HepG2 (cell line): ENCODE data around the gene SQSTM1. TPM values are rescaled to one million over a fixed set of nuclear protein-coding genes. Genes with fewer than 3 reads are reported as not detected.
A peak's percentile ranks its signal among the peaks of the same experiment; 100 is the strongest.

Experiments
- ATF2 ChIP-seq: sonication (generic); formaldehyde crosslinking; IDR thresholded peaks from 2 replicates; pipeline ENCODE4 v1.4.0; 2020; ENCODE audit warnings: missing genetic modification reagents
- ATF4 ChIP-seq, 2 experiments: fragments of 450-650 bp in 1 of 2; sonication (generic) in 1 of 2; formaldehyde crosslinking; IDR thresholded peaks; 2 replicates each; pipeline versions ENCODE4 v1.5.0 to v1.8.0; 2020 to 2022; ENCODE audit warnings: mild to moderate bottlenecking in 1 of 2, missing genetic modification reagents in 1 of 2
- CENPBD1 ChIP-seq: sonication (generic); formaldehyde crosslinking; IDR thresholded peaks from 2 replicates; pipeline ENCODE4 v1.8.0; 2022; ENCODE audit warnings: missing genetic modification reagents, low read depth, mild to moderate bottlenecking, borderline replicate concordance
- GABPB1 ChIP-seq: IDR thresholded peaks from 2 replicates; pipeline ENCODE4 v1.6.1; 2016; ENCODE audit warnings: mild to moderate bottlenecking, missing genetic modification reagents, moderate library complexity, missing compliant biosample characterization
- HBP1 ChIP-seq: IDR thresholded peaks from 2 replicates; pipeline ENCODE4 v1.6.1; 2016; ENCODE audit warnings: low read depth, control low read depth
- MLX ChIP-seq: IDR thresholded peaks from 2 replicates; pipeline ENCODE4 v1.6.1; 2016
- MTA1 ChIP-seq: sonication (generic); formaldehyde crosslinking; IDR thresholded peaks from 2 replicates; pipeline ENCODE4 v1.4.0; 2020; ENCODE audit warnings: missing genetic modification reagents, mild to moderate bottlenecking, borderline replicate concordance
- NCOA2 ChIP-seq: sonication (generic); formaldehyde crosslinking; IDR thresholded peaks from 2 replicates; pipeline ENCODE4 v1.8.0; 2022; ENCODE audit warnings: inconsistent platforms
- PBX2 ChIP-seq: IDR thresholded peaks from 2 replicates; pipeline ENCODE4 v1.6.1; 2016; ENCODE audit warnings: control low read depth
- PHF20 ChIP-seq: sonication (generic); formaldehyde crosslinking; IDR thresholded peaks from 2 replicates; pipeline ENCODE4 v1.5.0; 2020; ENCODE audit warnings: mild to moderate bottlenecking, missing genetic modification reagents
- POLR2G ChIP-seq: fragments of 200-400 bp; formaldehyde crosslinking; IDR thresholded peaks from 2 replicates; pipeline ENCODE4 v1.6.1; 2018; ENCODE audit warnings: mild to moderate bottlenecking, low read depth, low read length, moderate library complexity
- PPARG ChIP-seq: conservative IDR thresholded peaks from 2 replicates; pipeline ENCODE4 v1.6.1; 2016; ENCODE audit warnings: missing biosample characterization, missing genetic modification reagents
- ZNF18 ChIP-seq: sonication (generic); formaldehyde crosslinking; IDR thresholded peaks from 2 replicates; pipeline ENCODE4 v1.8.0; 2022; ENCODE audit warnings: mild to moderate bottlenecking, missing genetic modification reagents; ENCODE audit not compliant: insufficient replicate concordance
- ZNF256 ChIP-seq: sonication (generic); formaldehyde crosslinking; conservative IDR thresholded peaks from 2 replicates; pipeline ENCODE4 v1.4.0; 2020; ENCODE audit warnings: missing genetic modification reagents
- ZNF512B ChIP-seq: sonication (generic); formaldehyde crosslinking; IDR thresholded peaks from 2 replicates; pipeline ENCODE4 v1.5.1; 2020; ENCODE audit warnings: missing genetic modification reagents, mild to moderate bottlenecking, borderline replicate concordance
- ZNF557 ChIP-seq: sonication (generic); formaldehyde crosslinking; IDR thresholded peaks from 2 replicates; pipeline ENCODE4 v1.4.0; 2020; ENCODE audit warnings: missing genetic modification reagents
- ZNF569 ChIP-seq: sonication (generic); formaldehyde crosslinking; IDR thresholded peaks from 2 replicates; pipeline ENCODE4 v1.5.0; 2020; ENCODE audit warnings: mild to moderate bottlenecking, missing genetic modification reagents, moderate library complexity, borderline replicate concordance
- ZNF652 ChIP-seq: IDR thresholded peaks from 2 replicates; pipeline ENCODE4 v1.6.1; 2016; ENCODE audit warnings: low read depth, borderline replicate concordance
- polyA plus RNA-seq, 8 experiments: library from polyadenylated mRNA; depleted of rRNA in 3 of 8; stranded (reverse) in 7 of 8; unstranded in 1 of 8; fragments of >200 nt; fragmentation: Illumina TruSeq in 4 of 8; extraction: Trizol in 4 of 8; gene quantifications; 2 replicates each; pipeline versions ENCODE4 v1.2.1 to v1.2.3, GENCODE V29; 2011 to 2016; ENCODE audit warnings: low read depth in 4 of 8, missing spikeins in 1 of 8, mixed read lengths in 1 of 8; ENCODE audit not compliant: insufficient read depth in 1 of 8
- total RNA-seq, 5 experiments: library from RNA; depleted of rRNA; stranded (reverse); fragments of >200 nt; fragmentation: Illumina TruSeq; extraction: Trizol; gene quantifications; 2 replicates each; pipeline ENCODE4 v1.2.3, GENCODE V29; 2016; ENCODE audit warnings: low read depth in 1 of 5

The SQSTM1 gene
- total and polyA plus RNA-seq, 2 of the 13 experiments (the other 11 are each of a cell fraction or from before 2014, with no cell fraction given) = 90.9 to 160 TPM

- TF ChIP-seq ATF2 (CRISPR knock-in tag) = peak; percentile 95
- TF ChIP-seq ATF4 (CRISPR knock-in tag; IDR thresholded peaks at IDR 0.05) = peak in 1 of 2 experiments; percentile 78; a peak in 2 of 4 replicates
- TF ChIP-seq ZNF512B = no peak
- peak; percentile 87 for TF ChIP-seq GABPB1 (CRISPR knock-in tag)
- no peak for TF ChIP-seq ZNF18 (CRISPR knock-in tag)
- TF ChIP-seq NCOA2 (CRISPR knock-in tag) = peak; percentile 81
- TF ChIP-seq ZNF557 (CRISPR knock-in tag) = no peak
- peak; percentile 93; the same call in 1 of the 2 replicates for TF ChIP-seq HBP1 (CRISPR knock-in tag)
- TF ChIP-seq PHF20 (CRISPR knock-in tag) = peak; percentile 74
- no peak; the same call in none of the 2 replicates for TF ChIP-seq CENPBD1 (CRISPR knock-in tag)
- no peak for TF ChIP-seq PBX2 (CRISPR knock-in tag)
- no peak for TF ChIP-seq ZNF256 (CRISPR knock-in tag)
- TF ChIP-seq POLR2G = peak; percentile 3
- TF ChIP-seq ZNF569 (CRISPR knock-in tag) = peak; percentile 91; the same call in 1 of the 2 replicates
- TF ChIP-seq ZNF652 (CRISPR knock-in tag) = no peak
- TF ChIP-seq MTA1 (CRISPR knock-in tag) = peak; percentile 88; the same call in 1 of the 2 replicates
- TF ChIP-seq PPARG (CRISPR knock-in tag) = peak; percentile 100
- TF ChIP-seq MLX = peak; percentile 50; the same call in 1 of the 2 replicates
Measured at GRCh38 chr5:179818746-179819295, 1.9 kb upstream of the SQSTM1 start (continued).
